ENCODE data around the gene OLFML1.

DNA sequence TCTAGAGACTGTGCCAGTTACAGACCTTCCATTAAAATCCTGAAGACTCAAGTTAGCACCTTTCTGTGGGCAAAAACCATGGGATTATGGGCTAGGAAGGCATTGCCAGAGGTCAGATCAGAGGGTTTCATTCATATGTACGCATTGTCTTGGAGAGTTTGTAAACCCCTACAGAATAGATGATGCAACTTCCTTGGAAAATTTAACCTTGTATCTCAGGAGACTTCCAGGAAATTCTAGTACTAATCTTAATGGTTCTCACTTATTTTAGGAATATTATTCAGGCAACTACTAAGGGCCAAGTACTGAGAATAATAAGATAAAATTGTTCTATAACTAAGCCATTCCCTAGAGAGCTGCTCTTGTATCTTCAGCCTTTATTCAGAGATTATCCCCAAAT, 6.9 kb downstream of the OLFML1 start:
- TF ChIP-seq CTCF (IDR thresholded peaks at IDR 0.05) = no peak
- TF ChIP-seq EZH2 (IDR thresholded peaks at IDR 0.05) = no peak
